HS-5 (cell line): ENCODE results near the gene RAPGEF1.
"Not testable (repeated sequence)": the region's sequence is repeated elsewhere in the genome, so short reads cannot be mapped to it uniquely, and the experiment has no call there.

ENCODE experiments used
- DNase-seq: peaks from one replicate; pipeline ENCODE4 v3.0.0-alpha.2; 2012; ENCODE audit warnings: low read depth

Gene RAPGEF1

DNA sequence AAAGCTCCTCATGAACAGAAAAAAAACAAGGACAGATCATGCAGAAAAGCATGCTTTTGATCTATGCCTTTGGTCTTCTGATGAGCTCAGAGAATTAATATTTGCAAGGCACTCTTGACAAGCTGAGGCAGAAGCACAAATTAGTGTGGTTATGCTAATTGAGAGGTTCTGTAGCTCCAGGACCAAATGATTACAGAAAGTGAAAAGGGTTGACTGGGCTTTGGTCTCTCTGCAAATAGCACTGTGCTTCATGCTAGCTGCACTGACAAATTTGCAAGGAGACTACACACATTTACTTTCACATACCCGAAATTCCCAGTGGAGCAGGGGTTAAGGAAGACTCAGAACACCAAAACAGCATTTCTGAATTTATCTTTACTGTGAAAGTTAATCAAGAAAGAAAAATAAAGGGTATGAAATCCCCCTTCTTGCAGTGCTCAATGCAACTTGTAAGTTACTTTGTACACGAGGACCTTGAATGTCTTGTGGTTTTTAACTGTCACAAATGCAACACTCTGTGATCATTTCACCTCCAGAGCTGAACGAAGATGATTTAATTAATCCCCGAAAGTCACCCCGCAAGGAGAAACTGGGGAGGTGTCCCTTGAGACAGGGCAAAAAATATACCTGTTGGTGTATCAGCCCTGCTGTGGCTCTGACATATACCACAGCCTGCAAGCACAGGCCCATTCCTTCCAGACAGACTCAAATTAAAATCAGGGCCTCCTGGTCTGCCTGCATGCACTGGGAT, 11.9 kb downstream of the RAPGEF1 start:
- DNase-seq: no peak

DNA sequence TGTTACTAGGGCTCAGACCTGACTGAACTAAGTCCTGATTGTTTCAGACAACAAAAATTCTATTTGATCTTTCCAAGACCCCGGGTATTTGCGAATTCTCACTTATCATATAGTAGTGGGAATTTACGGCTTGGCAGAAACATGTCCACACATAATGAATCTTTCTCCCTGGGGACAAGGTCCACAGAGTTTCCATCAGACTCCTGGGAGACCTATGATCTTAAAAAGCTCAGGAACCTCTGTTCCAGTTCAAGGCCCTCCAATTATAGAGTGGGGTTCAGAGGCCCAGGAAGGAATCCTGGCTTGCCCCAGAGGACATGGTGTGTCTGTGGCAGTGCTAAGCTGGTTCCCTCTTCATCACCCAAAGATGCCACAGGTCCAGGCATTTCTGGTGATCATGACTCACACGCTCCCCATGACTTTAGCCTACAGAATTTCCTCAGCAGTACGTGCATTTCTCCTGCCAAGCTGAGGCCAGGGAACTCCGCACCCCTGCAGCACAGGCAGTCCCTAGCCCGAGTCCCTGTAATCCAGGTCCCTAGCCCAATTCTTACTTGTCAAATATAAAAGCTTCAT, 12.6 kb downstream of the RAPGEF1 start:
- DNase-seq: no peak

DNA sequence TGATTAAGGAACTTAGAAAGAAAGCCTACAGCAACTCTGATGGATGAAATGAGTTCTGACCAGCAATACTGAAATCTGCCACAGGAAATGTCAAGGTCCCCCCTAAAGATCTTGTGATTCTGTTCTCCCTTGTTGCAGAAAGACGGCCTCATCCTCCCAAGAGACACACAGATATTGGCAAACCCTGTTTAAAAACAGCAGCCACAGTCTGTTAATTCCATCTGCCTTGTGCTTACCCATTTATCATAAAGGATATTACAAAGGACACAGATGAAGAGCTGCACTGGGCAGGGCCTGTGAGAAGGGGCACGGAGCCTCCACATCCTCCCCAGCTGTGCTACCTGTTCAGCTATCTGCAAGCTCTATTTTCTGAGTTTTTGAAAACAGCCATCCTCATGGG, 15.2 kb downstream of the RAPGEF1 start:
- DNase-seq: no peak

DNA sequence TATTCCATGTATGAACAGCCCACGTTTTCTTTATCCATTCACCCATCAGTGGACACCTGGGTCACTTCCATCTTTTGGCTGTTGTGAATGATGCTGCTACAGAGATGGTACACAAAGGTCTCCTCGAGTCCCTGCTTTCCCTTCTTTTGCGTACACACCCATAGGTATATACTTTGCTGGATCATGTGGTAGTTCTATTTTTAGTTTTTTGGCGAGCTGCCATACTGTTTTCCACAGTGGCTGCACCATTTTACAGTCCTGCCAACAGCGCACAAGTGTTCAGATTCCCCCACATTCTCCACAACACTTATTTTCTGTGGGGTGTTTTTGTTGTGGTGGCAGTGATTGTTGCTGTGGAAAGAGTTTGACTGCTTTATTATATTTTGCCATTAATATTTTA, 16.2 kb downstream of the RAPGEF1 start:
- DNase-seq: no peak

DNA sequence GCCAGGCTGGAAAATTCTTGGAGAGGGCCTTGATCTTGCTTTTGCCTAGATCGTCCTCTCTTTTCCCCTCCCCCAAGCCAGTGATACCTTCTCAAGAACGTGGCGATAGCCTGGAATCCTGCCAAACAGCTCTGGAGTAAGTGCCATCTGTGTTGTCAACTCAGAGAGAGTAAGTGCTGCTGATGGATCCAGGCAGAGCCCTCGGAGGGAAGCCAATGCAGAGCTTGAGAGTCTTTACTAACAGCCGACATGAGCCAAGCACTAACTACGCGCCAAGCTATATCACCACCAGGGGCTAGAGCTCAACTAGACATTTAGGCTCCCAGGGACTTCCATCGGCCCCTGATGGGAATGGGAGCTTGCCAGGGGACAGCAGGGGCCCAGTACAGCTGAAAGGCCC, 17.6 kb downstream of the RAPGEF1 start:
- DNase-seq: no peak

DNA sequence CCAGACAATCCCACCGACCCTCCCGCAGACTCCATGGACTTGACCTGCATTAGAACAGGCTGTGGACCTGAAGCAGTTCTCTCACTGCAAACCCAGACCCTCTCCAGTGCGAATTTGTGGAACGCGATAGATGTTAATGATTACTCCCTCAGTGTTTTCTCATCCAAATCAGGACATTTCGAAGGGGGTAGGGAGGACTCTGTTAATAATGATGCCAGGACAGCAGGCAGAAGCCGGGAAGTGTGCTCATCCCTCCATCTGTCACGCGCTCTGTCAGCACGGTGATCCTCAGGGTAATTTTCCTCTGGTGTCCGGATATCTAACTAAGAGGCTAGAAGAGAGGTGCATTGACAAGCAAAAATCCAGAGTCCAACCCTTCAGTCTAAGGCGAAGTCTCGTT, 18.8 kb downstream of the RAPGEF1 start:
- DNase-seq: no peak

DNA sequence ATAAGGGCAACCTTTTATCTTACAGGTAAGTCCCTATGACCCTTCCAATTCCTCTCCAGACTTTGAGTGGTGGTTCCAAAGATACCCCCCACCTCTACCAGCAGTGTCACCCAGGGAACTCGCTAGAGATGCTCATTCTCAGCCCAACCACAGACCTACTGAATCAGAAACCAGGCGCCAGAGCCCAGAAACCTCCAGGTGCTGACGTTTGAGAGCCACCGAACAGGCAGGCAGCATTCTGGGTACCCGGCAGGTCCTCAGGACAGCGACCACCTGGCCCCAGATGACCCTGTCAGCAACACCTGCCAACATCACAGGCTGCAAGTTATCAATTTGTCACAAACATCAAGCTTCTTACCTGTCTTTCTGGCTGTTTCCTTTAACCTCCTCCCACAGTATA, 19.5 kb downstream of the RAPGEF1 start:
- DNase-seq: no peak

DNA sequence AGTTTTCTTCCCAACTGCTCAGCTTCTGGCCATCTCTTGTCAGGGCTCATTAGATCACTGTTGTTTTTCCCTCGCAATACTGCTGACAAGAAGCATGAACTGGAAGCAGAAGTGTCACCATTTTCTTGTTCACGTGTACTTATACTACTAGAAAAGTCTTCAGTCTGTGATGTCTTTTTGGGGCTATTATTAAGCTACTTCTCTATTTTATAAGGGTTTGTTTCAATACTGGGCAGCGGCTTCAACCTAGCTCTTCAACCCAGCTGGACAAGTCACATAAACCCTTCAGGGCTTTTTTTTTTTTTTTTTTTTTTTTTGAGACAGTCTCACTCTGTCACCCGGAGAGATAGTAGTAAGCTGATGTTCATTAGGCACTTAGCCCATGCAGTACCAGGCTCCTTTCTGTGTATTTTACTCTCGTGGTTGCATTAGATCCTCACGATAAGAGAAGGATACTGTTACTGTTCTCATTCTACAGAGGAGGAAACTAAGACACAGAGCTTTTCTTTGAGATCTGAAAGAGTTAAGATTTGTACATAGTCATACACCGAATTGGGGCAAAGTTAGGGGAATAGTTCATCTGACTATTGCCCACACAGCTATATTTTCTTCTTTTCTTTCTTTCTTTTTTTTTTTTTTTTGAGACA, 20.5 kb downstream of the RAPGEF1 start:
- DNase-seq: no peak

DNA sequence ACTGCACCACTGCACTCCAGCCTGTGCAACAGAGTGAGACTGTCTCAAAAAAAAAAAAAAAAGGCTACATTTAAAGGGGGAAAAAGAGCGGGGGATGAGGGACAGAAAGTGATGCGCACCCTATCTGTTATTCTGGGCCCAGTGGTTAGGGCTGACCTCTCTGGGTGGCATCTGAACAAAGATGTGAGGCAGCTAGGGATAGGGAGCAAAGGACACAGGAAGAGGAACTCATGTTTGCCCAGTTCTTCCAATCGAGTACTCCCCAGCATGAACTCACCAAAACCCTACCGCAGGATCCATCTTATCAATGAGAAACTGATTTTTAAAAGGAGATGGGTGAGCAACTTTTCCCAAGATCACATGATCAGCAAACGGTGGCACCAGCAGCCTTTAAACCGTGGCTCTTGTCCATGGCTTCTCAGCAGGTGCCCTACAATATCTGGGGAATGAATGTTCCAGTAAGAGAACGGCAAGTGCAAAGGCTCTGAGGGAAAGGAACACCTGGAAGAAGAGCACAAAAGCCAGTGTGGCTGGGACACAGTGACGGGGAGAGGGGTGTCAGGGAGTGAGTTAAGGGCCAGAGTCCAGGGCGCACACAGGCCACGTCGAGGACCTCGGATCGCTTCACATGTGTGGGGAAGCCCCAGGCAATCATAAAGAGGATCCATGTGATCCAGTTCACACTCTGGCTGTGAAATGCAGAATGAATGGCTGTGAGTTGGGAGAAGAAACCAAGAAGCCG, 22.0 kb downstream of the RAPGEF1 start:
- DNase-seq: no peak

DNA sequence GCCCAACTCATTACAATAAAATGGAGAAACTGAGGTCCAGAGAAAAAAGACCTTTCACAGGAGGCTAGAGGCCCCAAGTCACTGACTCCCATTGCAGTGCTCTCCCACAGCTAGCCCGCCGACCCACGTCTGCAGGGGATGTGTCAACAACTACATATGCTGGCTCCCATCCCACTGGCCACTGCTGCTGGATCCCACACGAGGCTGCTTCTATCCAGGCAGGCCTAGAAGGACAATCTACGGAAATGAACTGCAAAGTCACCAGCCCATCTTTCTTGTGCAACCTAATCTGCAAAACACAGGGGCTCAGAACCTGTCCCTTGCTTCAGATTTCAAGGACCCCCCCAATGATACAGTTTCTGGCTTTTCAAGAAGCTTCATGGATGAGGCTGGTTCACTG, 24.0 kb downstream of the RAPGEF1 start:
- DNase-seq: no peak

DNA sequence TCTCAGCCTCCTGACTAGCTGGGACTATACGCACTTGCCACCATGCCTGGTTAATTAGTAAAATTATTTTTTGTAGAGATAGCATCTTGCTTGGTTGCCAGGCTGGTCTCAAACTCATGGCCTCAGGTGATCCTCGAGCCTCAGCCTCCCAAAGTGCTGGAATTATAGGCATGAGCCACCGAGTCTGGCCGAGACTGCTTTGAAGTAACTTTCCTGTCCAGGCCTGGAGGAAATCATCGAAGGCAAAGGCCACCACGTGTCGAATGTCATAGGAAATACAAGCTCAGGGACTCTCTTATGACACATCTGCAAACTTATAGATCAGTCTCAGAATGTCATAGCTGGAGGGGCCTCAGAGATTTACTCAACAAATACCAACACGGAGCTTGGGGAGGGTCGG, 25.1 kb downstream of the RAPGEF1 start:
- DNase-seq: no peak

DNA sequence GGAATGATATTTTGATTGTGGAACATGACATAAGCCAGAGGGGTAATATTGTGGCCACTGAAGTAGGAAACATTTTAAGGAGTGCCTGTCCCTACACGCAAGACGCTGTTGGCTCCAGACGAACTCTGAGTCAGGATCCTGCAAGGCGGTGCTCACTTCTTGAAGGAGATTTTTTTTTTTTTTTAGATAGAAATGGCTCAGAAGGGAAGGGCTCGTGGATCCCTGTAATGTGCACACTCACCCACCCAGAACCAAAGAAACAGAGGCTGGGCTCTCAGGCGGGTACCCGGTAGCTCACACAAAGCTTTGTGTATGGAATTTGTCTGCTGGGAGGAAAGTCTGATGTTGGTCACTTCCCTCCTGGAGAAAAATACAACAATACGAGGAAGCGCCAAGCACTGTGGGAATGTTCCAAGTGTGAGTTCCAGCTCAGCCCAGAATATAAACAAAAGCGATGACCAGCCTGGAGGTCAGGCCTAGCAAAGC, 25.7 kb downstream of the RAPGEF1 start:
- no peak for DNase-seq

DNA sequence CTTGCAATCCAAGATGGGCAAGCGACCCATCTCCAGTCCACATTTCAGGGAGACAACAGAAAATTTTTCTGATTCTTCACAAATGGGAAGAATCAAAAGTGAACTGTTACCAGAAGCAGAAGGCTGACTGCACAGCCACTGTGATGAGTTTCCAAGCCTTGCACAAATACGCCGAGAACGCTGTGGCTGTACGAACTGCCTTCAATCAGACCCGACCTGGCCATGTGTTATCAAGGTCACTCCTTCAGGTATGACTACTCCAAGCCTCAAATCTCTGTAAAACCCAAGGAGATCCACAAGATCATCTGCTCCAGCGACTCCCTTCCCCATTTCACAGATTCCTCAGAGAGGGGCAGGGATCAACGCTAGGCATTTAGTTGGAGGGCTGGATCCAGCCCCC, 26.9 kb downstream of the RAPGEF1 start:
- DNase-seq: no peak

DNA sequence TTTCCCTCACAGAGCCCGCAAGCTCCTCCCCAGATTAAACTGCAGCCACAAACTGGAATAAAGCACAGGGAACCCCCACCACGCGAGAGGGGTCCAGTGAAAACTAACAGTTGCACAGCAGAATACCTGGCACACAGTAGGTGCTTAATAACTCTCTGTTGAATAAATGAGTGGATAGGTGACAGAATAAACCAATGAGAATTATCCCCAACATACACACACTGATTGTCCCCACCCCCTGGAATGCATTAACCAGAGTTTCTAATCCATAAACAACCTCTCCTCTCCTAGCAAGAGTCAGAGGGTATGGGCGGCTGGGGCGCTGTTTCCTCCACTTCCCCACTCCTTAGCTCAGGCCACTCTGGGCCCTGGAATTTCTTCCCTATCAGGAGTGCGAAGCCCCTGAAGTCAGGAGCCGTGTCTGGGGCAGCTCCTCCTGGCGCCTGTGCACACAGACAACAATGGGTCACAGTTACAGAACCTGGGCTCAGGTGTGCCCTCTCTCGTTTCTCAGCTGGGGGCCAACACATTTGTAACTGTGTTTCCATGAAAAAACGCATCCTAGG, 27.6 kb downstream of the RAPGEF1 start:
- no peak for DNase-seq

DNA sequence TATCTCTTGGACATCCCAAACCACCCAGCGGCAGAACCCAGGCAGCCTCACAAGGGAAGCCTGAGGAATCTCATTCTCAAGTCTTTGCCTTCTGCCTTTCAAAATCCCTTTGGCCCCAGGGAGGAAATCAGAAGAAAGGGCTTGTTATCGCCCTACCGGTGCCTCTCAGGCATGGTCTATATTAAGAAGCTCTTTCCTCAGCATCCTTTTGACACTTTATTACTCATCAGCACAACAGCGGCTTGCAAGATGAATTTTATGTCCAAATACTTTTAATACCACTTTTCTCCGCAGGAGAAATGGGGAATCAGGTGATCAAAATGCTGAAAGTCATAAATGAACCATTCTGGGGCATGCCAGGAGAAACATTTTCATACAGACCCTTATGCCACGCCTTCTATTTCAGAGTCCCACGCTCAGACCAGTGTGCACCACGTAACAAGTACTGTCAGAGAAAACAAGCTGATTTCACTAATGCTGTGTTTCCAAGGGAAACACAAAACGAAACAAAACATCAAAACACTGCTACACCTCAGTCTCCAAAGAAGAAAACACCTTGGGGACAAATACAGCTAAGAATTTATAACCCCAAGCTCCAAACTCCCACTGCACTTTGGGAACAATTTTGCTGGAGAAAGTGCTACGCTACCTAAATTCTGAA, 30.0 kb downstream of the RAPGEF1 start:
- no peak for DNase-seq

DNA sequence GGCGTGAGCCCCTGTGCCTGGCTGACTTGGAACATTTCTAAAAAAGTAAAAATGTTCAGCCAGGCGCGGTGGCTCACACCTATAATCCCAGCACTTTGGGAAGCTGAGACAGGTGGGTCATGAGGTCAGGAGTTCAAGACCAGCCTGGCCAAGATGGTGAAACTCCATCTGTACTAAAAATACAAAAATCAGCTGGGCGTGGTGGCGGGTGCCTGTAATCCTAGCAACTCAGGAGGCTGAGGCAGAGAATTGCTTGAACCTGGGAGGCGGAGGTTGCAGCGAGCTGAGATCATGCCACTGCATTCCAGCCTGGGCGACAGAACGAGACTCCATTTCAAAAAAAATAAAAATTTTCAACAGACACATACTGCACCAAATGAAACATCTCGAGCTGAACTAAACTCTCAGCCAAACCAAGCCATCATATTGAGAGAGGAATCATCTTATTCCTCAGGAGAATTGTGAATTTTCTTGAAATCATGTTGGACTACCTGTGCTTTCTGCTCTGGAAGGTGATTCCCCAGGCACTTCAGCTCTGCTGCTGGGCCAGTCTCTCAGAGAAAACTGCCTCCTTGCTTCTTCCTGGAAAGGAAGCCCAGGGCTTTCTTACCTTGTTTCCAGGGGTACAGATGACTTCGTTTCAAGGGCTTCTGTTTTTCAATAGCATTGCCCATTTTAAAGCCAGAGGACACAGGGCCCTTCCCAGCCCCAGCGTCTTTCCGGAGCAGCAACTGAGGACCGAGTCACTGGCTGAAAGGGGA, 30.7 kb downstream of the RAPGEF1 start:
- DNase-seq: not testable (repeated sequence)

DNA sequence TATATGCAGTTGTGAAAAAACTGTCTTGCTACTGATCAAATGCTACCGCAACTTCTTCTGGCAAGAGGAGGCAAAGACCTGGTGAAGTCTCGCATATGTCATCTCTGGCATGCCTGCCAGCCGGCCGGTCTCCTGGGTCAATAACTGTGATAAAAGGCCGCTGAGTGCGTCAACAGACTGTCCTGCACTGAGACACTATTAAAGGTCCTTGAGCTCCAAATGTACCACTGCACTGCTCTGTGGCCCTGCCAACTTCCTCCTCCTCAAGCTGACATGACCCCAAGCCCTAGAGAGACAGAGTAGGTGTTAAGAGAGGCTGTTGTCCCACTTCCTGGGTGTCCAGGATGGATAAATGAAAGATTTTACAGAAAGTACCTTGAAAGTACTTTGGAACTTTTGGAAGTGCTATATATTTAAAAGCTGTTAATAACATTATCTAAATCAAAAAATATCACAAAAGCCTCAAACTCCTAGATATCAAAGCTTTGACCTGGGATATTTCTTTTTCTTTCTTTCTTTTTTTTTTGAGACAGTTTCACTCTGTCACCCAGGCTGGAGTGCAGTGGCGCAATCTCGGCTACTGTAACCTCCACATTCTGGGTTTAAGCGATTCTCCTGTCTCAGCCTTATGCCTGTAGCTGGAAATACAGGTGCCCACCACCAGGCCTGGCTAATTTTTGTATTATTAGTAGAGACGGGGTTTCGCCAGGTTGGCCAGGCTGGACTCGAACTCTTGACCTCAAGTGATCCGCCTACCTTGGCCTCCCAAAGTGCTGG, 31.5 kb downstream of the RAPGEF1 start:
- DNase-seq: no peak

DNA sequence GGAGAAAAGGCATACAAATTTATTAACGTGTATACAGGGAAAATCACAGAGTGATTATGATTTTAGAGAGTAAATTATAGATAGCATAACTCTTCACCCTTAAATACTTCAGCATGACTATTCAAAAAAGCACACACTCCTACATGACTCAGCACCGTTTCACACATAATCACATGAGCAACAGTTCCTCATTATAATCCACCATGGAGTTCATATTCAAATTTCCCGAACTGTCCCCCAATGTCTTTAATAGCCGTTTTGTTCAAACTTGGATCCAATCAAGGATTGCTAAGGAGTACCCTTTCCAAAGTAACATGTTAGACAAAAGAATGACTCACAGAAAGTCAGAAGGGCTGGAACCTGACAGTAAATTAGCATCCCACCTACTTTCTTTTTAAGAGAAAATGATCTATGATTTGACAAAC, 32.1 kb downstream of the RAPGEF1 start:
- no peak for DNase-seq

DNA sequence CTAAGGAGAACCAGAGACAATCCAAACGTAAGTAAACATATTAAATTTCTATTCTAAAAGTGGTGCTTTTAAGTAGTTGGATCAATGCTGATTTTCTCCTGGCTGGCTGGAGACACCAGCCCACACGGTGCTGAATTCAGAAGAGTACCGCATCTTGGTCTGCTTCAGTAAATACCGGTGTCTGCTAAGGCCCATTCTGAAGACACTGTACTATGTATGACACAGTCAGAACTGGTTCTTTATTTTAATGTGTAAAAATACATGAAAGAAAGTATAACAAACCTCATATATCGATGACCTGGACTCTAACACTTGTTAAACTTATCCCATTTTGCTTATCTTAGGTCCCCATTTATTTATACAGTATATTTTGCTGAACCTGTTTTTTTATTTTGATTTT, 32.8 kb downstream of the RAPGEF1 start:
- DNase-seq: no peak

DNA sequence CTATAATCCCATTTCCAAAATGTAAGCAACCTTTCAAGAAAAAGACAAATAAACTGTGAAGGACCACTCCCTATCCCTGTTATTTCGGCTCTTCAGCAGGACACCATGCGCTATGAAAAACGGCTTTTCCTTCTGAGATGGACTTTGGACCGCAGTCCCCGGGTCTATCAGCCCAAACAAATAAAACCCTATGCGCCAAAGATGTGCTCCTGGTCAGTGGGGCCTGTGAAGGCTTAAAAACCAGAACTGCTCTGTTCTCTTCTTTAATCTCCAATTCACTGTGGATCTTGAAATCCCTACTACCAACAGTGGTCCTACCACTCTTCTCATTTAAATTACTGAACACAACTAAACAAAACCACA, 33.3 kb downstream of the RAPGEF1 start:
- no peak for DNase-seq
